Neural cell (in vitro differentiated cells): Measurements from ENCODE around the gene DNAJC15. TPM values are rescaled to one million over a fixed set of nuclear protein-coding genes. Genes with fewer than 3 reads are reported as not detected.

Experiments used
- H2AFZ ChIP-seq: fragments of 200-600, 300-800 bp; sonication (generic), shearing (Covaris generic); 2 replicates; pipeline ENCODE4 v1.6.0; 2014; ENCODE audit warnings: low read depth, mild to moderate bottlenecking, antibody characterized with exemption, low read length, moderate library complexity
- H3F3A ChIP-seq: fragments of 200-600 bp; shearing (Covaris generic); 2 replicates; pipeline ENCODE4 v1.6.1; 2016; ENCODE audit warnings: mild to moderate bottlenecking, moderate library complexity, mixed read lengths, antibody characterized with exemption, low read length; ENCODE audit not compliant: insufficient read depth, poor library complexity, severe bottlenecking
- H3K27ac ChIP-seq: fragments of 200-600, 300-800 bp; sonication (generic), shearing (Covaris generic); 2 replicates; pipeline ENCODE4 v1.5.1; 2014; ENCODE audit warnings: mild to moderate bottlenecking, low read length, moderate library complexity
- H3K27me3 ChIP-seq: fragments of 300-800, 200-600 bp; sonication (generic), shearing (Covaris generic); 2 replicates; pipeline ENCODE4 v1.6.0; 2014; ENCODE audit warnings: mild to moderate bottlenecking, low read depth, low read length, moderate library complexity; ENCODE audit not compliant: insufficient read depth
- H3K36me3 ChIP-seq: fragments of 300-800, 200-600 bp; sonication (generic), shearing (Covaris generic); 2 replicates; pipeline ENCODE4 v1.5.1; 2014; ENCODE audit warnings: mild to moderate bottlenecking, antibody characterized with exemption, low read length, moderate library complexity; ENCODE audit not compliant: insufficient read depth
- H3K4me2 ChIP-seq: fragments of 300-800, 200-600 bp; sonication (generic), shearing (Covaris generic); 2 replicates; pipeline ENCODE4 v1.6.0; 2014; ENCODE audit warnings: mild to moderate bottlenecking, low read length
- H3K4me3 ChIP-seq: fragments of 300-800, 200-600 bp; sonication (generic), shearing (Covaris generic); 2 replicates; pipeline ENCODE4 v1.5.1; 2014; ENCODE audit warnings: mild to moderate bottlenecking, low read length, moderate library complexity
- H3K79me2 ChIP-seq: fragments of 200-600 bp; shearing (Covaris generic); replicated peaks from 2 replicates; pipeline ENCODE4 v1.6.0; 2014; ENCODE audit warnings: mild to moderate bottlenecking, low read length, moderate library complexity; ENCODE audit not compliant: insufficient read depth
- H3K9ac ChIP-seq: fragments of 300-800, 200-600 bp; sonication (generic), shearing (Covaris generic); 2 replicates; pipeline ENCODE4 v1.6.1; 2016; ENCODE audit warnings: mild to moderate bottlenecking, low read length, mixed read lengths
- H3K9me2 ChIP-seq: fragments of 200-600 bp; shearing (Covaris generic); 2 replicates; pipeline ENCODE4 v1.6.1; 2016; ENCODE audit warnings: mild to moderate bottlenecking, low read length, mixed read lengths; ENCODE audit not compliant: insufficient read depth
- H3K9me3 ChIP-seq: fragments of 200-600, 300-800 bp; sonication (generic), shearing (Covaris generic); 2 replicates; pipeline ENCODE4 v1.6.1; 2016; ENCODE audit warnings: mild to moderate bottlenecking, mixed run types, low read length, moderate library complexity, mixed read lengths
- H4K20me1 ChIP-seq: fragments of 200-600 bp; shearing (Covaris generic); 2 replicates; pipeline ENCODE4 v1.6.1; 2016; ENCODE audit warnings: mild to moderate bottlenecking, mixed run types; ENCODE audit not compliant: insufficient read depth
- CTCF ChIP-seq: fragments of 450-650 bp; IDR thresholded peaks from 2 replicates; pipeline ENCODE4 v1.5.1; 2014; ENCODE audit warnings: antibody characterized with exemption, mild to moderate bottlenecking, moderate library complexity; ENCODE audit not compliant: poor library complexity, severe bottlenecking
- EP300 ChIP-seq: fragments of 450-650 bp; conservative IDR thresholded peaks from 2 replicates; pipeline ENCODE4 v1.6.1; 2014; ENCODE audit warnings: antibody characterized with exemption, mild to moderate bottlenecking, moderate library complexity; ENCODE audit not compliant: poor library complexity, severe bottlenecking
- EZH2 ChIP-seq: fragments of 200-600, 300-800 bp; shearing (Covaris generic), sonication (generic); IDR thresholded peaks from 2 replicates; pipeline ENCODE4 v1.6.1; 2014; ENCODE audit warnings: antibody characterized with exemption, low read length, borderline replicate concordance, mild to moderate bottlenecking; ENCODE audit not compliant: insufficient read depth, poor library complexity, severe bottlenecking
- MXI1 ChIP-seq: fragments of 450-650 bp; conservative IDR thresholded peaks from 2 replicates; pipeline ENCODE4 v1.6.1; 2014; ENCODE audit warnings: antibody characterized with exemption, mild to moderate bottlenecking; ENCODE audit not compliant: poor library complexity, severe bottlenecking
- POLR2AphosphoS5 ChIP-seq: IDR thresholded peaks from 2 replicates; pipeline ENCODE4 v1.6.1; 2012
- RAD21 ChIP-seq: fragments of 450-650 bp; conservative IDR thresholded peaks from 2 replicates; pipeline ENCODE4 v1.6.1; 2014; ENCODE audit warnings: antibody characterized with exemption, mild to moderate bottlenecking, moderate library complexity
- REST ChIP-seq: IDR thresholded peaks from 2 replicates; pipeline ENCODE4 v1.6.1; 2012; ENCODE audit warnings: borderline replicate concordance
- SMC3 ChIP-seq: fragments of 450-650 bp; conservative IDR thresholded peaks from 2 replicates; pipeline ENCODE4 v1.6.1; 2014; ENCODE audit warnings: antibody characterized with exemption, mild to moderate bottlenecking, moderate library complexity; ENCODE audit not compliant: poor library complexity
- TAF1 ChIP-seq: IDR thresholded peaks from 2 replicates; pipeline ENCODE4 v1.6.1; 2012; ENCODE audit warnings: low read depth
- polyA plus RNA-seq: library from polyadenylated mRNA; depleted of rRNA; stranded (reverse); fragments of >200 nt; gene quantifications from 2 replicates; pipeline ENCODE4 v1.2.3, GENCODE V29; 2014

The DNAJC15 gene
- polyA plus RNA-seq, 1 donor from 2014 or later = 0.84 TPM

DNA sequence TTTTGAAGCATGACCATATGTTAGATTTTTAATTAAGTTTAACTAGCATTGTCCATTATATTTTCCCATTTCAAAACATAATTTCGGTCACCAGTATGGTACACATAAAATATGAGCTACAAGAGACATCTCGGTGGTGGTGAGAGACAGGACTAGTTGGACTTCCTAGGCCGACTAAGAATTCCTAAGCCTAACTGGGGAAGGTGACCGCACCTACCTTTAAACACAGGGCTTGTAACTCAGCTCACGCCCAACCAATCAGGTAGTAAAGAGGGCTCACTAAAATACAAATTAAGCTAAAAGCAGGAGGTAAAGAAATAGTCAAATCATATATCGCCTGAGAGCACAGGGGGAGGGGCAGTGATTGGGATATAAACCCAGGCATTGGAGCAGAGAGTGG, 22.9 kb downstream of the DNAJC15 start:
- H3K36me3 ChIP-seq = no peaks in the 10 kb centered on the region
- no peak overlapping the region for H3K27ac ChIP-seq
- no peaks in the 10 kb centered on the region for H3K9me3 ChIP-seq
- no peaks in the 10 kb centered on the region for H3F3A ChIP-seq
- no peaks in the 10 kb centered on the region for H4K20me1 ChIP-seq
- H3K79me2 ChIP-seq = no peaks in the 10 kb centered on the region
- H3K4me3 ChIP-seq = no peak overlapping the region
- H3K9me2 ChIP-seq = no peaks in the 10 kb centered on the region
- no peaks in the 10 kb centered on the region for H3K27me3 ChIP-seq
- no peak overlapping the region for H3K9ac ChIP-seq
- TF ChIP-seq POLR2AphosphoS5 (no peak), REST (no peak), EZH2 (no peak), MXI1 (no peak), RAD21 (no peak), CTCF (no peak), TAF1 (no peak), SMC3 (no peak), EP300 (no peak)
- no peak overlapping the region for H3K4me2 ChIP-seq
- H2AFZ ChIP-seq = no peak overlapping the region

GRCh38 chr13:43054803-43055802, 31.7 kb downstream of the DNAJC15 start:
- no peaks in the 10 kb centered on the region for H3K9me2 ChIP-seq
- H3K9ac ChIP-seq = no peak overlapping the region
- no peak overlapping the region for H3K4me3 ChIP-seq
- no peaks in the 10 kb centered on the region for H3K36me3 ChIP-seq
- H3K79me2 ChIP-seq = no peaks in the 10 kb centered on the region
- H2AFZ ChIP-seq = no peak overlapping the region
- no peaks in the 10 kb centered on the region for H3K9me3 ChIP-seq
- no peaks in the 10 kb centered on the region for H3F3A ChIP-seq
- no peak for TF ChIP-seq SMC3
- TF ChIP-seq EZH2 = no peak
- TF ChIP-seq RAD21 = no peak
- TF ChIP-seq POLR2AphosphoS5 = no peak
- TF ChIP-seq EP300 = no peak
- H4K20me1 ChIP-seq = no peaks in the 10 kb centered on the region
- H3K4me2 ChIP-seq = no peak overlapping the region
- H3K27ac ChIP-seq = no peak overlapping the region
- H3K27me3 ChIP-seq = no peaks in the 10 kb centered on the region
